SH-SY5Y (cell line): ENCODE results near the gene RAB7A.

ENCODE experiments used
- GATA2 ChIP-seq: IDR thresholded peaks from 2 replicates; pipeline ENCODE4 v1.6.1; 2011; ENCODE audit warnings: mild to moderate bottlenecking, low read depth, low read length
- GATA3 ChIP-seq: IDR thresholded peaks from 2 replicates; pipeline ENCODE4 v1.6.1; 2011; ENCODE audit warnings: low read depth, mild to moderate bottlenecking, low read length, moderate library complexity

DNA sequence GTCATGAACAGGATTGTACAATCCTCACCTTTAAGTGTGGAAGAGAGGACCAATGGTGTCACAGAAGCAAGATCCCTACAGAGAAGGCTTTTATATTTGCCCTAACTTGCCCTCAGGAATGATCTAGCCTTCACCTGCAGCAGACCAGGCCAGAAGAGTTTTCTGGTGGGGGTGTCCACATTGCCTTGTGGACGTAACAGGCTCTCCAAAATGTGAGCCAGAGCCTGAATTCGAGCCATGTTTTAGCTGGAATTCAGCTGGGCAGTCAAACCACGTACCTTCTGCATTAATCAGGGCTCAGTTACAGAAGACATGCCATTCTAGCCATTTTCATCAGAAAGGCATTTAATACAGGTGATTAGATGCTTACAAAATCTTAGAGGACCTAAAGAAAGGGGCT, 23.6 kb upstream of the RAB7A start:
- no peak for TF ChIP-seq GATA3
- TF ChIP-seq GATA2: no peak
